ENCODE results near the gene SNX20. TPM values are rescaled to one million over a fixed set of nuclear protein-coding genes. Genes with fewer than 3 reads are reported as not detected.

The SNX20 gene
- total and polyA plus RNA-seq, 2 of the 13 experiments (the other 11 are each of a cell fraction or from before 2014, with no cell fraction given) = not detected

DNA sequence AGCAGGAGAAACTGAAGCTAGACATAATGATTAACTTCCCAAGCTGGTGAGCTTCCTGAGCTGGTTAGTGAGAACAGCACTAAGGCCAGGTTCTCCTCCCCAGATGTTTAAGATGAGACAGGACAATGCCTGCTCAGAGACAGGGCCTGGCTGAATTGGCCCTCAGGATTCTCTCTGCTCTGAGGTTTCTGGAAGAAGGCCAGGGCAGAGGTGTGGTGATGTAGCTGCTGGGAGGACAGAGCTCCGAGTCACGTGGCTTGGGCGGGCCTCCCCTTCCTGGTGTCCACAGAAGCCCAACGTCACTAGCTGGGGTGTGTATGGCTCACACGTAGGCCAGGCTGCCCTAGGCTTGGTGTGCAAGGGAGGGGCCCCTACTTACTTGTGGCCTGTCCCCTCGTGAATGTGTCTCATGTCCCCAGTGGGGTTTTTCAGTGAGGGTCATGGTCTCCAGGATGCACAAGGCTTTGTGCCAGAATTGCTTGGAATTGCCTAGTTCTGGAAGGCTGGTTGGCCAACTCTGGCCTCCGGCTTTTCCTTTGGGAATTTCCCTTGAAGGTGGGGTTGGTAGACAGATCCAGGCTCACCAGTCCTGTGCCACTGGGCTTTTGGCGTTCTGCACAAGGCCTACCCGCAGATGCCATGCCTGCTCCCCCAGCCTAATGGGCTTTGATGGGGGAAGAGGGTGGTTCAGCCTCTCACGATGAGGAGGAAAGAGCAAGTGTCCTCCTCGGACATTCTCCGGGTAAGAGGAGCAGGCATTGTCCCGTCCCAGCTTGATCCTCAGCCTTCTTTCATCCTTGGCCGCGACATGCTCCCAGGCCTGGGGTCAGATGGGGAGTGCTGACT lies 15.7 kb upstream of the SNX20 start (continued):
- TF ChIP-seq EED (CRISPR knock-in tag; IDR thresholded peaks at IDR 0.05) = no peak
- TF ChIP-seq ZNF33A (CRISPR knock-in tag; IDR thresholded peaks at IDR 0.05; ENCODE audit: borderline replicate concordance) = no peak
- TF ChIP-seq SOX13 (IDR thresholded peaks at IDR 0.05) = no peak
- 0 out of 4 replicates have a peak, but pooled peaks of 1 of the 2 experiments have one; percentile 5 for TF ChIP-seq SOX13 (CRISPR knock-in tag; conservative IDR thresholded peaks at IDR 0.05 in 1 of 2, IDR thresholded peaks at IDR 0.05 in 1 of 2)
- no peak; the same call in 1 of the 2 replicates for TF ChIP-seq FOXO1 (CRISPR knock-in tag; IDR thresholded peaks at IDR 0.05)
- no peak for TF ChIP-seq ZNF552 (CRISPR knock-in tag; IDR thresholded peaks at IDR 0.05; ENCODE audit: borderline replicate concordance)
- TF ChIP-seq, protein P1, sequence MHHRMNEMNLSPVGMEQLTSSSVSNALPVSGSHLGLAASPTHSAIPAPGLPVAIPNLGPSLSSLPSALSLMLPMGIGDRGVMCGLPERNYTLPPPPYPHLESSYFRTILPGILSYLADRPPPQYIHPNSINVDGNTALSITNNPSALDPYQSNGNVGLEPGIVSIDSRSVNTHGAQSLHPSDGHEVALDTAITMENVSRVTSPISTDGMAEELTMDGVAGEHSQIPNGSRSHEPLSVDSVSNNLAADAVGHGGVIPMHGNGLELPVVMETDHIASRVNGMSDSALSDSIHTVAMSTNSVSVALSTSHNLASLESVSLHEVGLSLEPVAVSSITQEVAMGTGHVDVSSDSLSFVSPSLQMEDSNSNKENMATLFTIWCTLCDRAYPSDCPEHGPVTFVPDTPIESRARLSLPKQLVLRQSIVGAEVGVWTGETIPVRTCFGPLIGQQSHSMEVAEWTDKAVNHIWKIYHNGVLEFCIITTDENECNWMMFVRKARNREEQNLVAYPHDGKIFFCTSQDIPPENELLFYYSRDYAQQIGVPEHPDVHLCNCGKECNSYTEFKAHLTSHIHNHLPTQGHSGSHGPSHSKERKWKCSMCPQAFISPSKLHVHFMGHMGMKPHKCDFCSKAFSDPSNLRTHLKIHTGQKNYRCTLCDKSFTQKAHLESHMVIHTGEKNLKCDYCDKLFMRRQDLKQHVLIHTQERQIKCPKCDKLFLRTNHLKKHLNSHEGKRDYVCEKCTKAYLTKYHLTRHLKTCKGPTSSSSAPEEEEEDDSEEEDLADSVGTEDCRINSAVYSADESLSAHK (CRISPR knock-in tag; IDR thresholded peaks at IDR 0.05; ENCODE audit: borderline replicate concordance) = no peak
- TF ChIP-seq PHF21A (CRISPR knock-in tag; IDR thresholded peaks at IDR 0.05) = 0 out of 2 replicates have a peak, but pooled peaks have one; percentile 32
- TF ChIP-seq KLF13 (CRISPR knock-in tag; IDR thresholded peaks at IDR 0.05) = no peak
- no peak for TF ChIP-seq CBX2 (IDR thresholded peaks at IDR 0.05; ENCODE audit: low read depth, low read length)
- TF ChIP-seq CBX2 (CRISPR knock-in tag; IDR thresholded peaks at IDR 0.05; ENCODE audit: low read depth) = no peak
- no peak for TF ChIP-seq TMF1 (CRISPR knock-in tag; IDR thresholded peaks at IDR 0.05; ENCODE audit: low read depth)
- TF ChIP-seq, protein P2, sequence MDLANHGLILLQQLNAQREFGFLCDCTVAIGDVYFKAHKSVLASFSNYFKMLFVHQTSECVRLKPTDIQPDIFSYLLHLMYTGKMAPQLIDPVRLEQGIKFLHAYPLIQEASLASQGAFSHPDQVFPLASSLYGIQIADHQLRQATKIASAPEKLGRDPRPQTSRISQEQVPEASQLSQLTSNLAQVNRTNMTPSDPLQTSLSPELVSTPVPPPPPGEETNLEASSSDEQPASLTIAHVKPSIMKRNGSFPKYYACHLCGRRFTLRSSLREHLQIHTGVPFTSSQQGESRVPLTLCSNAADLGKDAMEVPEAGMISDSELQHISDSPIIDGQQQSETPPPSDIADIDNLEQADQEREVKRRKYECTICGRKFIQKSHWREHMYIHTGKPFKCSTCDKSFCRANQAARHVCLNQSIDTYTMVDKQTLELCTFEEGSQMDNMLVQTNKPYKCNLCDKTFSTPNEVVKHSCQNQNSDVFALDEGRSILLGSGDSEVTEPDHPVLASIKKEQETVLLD (CRISPR knock-in tag; IDR thresholded peaks at IDR 0.05; ENCODE audit: low read depth) = no peak
- TF ChIP-seq NR2F2 (IDR thresholded peaks at IDR 0.05; ENCODE audit: borderline replicate concordance, low read depth) = no peak
- TF ChIP-seq, protein P3, sequence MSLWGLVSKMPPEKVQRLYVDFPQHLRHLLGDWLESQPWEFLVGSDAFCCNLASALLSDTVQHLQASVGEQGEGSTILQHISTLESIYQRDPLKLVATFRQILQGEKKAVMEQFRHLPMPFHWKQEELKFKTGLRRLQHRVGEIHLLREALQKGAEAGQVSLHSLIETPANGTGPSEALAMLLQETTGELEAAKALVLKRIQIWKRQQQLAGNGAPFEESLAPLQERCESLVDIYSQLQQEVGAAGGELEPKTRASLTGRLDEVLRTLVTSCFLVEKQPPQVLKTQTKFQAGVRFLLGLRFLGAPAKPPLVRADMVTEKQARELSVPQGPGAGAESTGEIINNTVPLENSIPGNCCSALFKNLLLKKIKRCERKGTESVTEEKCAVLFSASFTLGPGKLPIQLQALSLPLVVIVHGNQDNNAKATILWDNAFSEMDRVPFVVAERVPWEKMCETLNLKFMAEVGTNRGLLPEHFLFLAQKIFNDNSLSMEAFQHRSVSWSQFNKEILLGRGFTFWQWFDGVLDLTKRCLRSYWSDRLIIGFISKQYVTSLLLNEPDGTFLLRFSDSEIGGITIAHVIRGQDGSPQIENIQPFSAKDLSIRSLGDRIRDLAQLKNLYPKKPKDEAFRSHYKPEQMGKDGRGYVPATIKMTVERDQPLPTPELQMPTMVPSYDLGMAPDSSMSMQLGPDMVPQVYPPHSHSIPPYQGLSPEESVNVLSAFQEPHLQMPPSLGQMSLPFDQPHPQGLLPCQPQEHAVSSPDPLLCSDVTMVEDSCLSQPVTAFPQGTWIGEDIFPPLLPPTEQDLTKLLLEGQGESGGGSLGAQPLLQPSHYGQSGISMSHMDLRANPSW (CRISPR knock-in tag; IDR thresholded peaks at IDR 0.05; ENCODE audit: borderline replicate concordance) = no peak
- TF ChIP-seq PHF8 (CRISPR knock-in tag; IDR thresholded peaks at IDR 0.05) = no peak
- no peak for TF ChIP-seq NR3C1 (CRISPR knock-in tag; IDR thresholded peaks at IDR 0.05)
- TF ChIP-seq, protein P4, sequence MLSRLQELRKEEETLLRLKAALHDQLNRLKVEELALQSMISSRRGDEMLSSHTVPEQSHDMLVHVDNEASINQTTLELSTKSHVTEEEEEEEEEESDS (CRISPR knock-in tag; IDR thresholded peaks at IDR 0.05; ENCODE audit: borderline replicate concordance) = no peak
- no peak for TF ChIP-seq KDM2A (CRISPR knock-in tag; IDR thresholded peaks at IDR 0.05; ENCODE audit: borderline replicate concordance, low read depth)
- no peak for TF ChIP-seq HNRNPLL (IDR thresholded peaks at IDR 0.05; ENCODE audit: low read depth, low read length, poor library complexity, severe bottlenecking)
- TF ChIP-seq, protein P5, sequence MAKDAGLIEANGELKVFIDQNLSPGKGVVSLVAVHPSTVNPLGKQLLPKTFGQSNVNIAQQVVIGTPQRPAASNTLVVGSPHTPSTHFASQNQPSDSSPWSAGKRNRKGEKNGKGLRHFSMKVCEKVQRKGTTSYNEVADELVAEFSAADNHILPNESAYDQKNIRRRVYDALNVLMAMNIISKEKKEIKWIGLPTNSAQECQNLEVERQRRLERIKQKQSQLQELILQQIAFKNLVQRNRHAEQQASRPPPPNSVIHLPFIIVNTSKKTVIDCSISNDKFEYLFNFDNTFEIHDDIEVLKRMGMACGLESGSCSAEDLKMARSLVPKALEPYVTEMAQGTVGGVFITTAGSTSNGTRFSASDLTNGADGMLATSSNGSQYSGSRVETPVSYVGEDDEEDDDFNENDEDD (CRISPR knock-in tag; IDR thresholded peaks at IDR 0.05; ENCODE audit: borderline replicate concordance) = 0 out of 2 replicates have a peak, but pooled peaks have one; percentile 35

Data from HepG2 (cell line).